Stimulated activated CD4-positive, alpha-beta T cell treated with anti-CD3 and anti-CD28 coated beads, TNF-alpha, amount 100 ng/mL, for 48 hours (primary cell): Measurements from ENCODE around the gene C5orf52.
"Not testable (repeated sequence)": the region's sequence is repeated elsewhere in the genome, so short reads cannot be mapped to it uniquely, and the experiment has no call there.

ENCODE experiments used
- DNase-seq, 3 donors: peaks; one replicate each; pipeline ENCODE4 v3.0.0-alpha.2; 2020; ENCODE audit warnings: low read depth in 3 of 3

Gene C5orf52

GRCh38 chr5:157722895-157723294 lies 51.6 kb downstream of the C5orf52 start:
- not testable (repeated sequence) for DNase-seq

GRCh38 chr5:157726607-157727006 lies 55.3 kb downstream of the C5orf52 start:
- DNase-seq, result not testable (repeated sequence)

DNA sequence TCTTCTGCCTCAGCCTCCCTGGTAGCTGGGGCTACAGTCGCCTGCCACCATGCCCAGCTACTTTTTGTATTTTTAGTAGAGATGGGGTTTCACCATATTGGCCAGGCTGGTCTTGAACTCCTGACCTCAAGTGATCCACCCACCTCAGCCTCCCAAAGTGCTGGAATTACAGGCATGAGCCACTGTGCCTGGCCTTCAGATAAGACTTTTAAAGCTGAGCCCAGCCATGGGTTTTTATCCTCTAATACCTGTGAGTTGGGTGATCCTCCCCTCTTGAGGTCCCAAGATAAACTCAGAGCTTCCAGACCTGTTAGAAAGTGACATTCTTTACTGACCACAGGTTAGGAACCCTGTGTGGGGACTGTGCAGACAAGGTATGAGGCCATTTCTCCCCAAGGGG lies 56.5 kb downstream of the C5orf52 start:
- DNase-seq, result not testable (repeated sequence)
